Bronchial epithelial cell (primary cell): Measurements from ENCODE around the gene FERMT2. TPM values are rescaled to one million over a fixed set of nuclear protein-coding genes. Genes with fewer than 3 reads are reported as not detected.

Experiments used
- DNase-seq: peaks from one replicate; pipeline ENCODE4 v3.0.0-alpha.2; 2010; ENCODE audit warnings: low read depth
- FAIRE-seq: peaks from 2 replicates; lab custom pipeline; 2011; peaks lifted over from hg19 to GRCh38; lab: Jason Lieb, UNC
- H3K27me3 ChIP-seq: 2 replicates; pipeline ENCODE4 v1.5.1; 2011; ENCODE audit warnings: low read length; ENCODE audit not compliant: control insufficient read depth, insufficient read depth
- H3K36me3 ChIP-seq: 2 replicates; pipeline ENCODE4 v1.5.1; 2011; ENCODE audit warnings: low read length; ENCODE audit not compliant: control insufficient read depth, insufficient read depth
- H3K4me3 ChIP-seq: 2 replicates; pipeline ENCODE4 v1.5.1; 2011; ENCODE audit warnings: mild to moderate bottlenecking, low read depth, low read length, control low read depth
- total RNA-seq: library from RNA; depleted of rRNA; stranded (reverse); fragments of >200 nt; gene quantifications from 2 replicates; pipeline ENCODE4 v1.2.1, GENCODE V29; 2014
- TF ChIP-seq, protein P1 (sequence below): IDR thresholded peaks from 2 replicates; pipeline ENCODE4 v1.5.1; 2011; ENCODE audit warnings: mild to moderate bottlenecking, moderate library complexity, low read length, control low read depth, inconsistent platforms; ENCODE audit not compliant: insufficient read depth, severe bottlenecking

FERMT2 gene
- total RNA-seq, 1 donor from 2014 or later = 24.0 TPM

DNA sequence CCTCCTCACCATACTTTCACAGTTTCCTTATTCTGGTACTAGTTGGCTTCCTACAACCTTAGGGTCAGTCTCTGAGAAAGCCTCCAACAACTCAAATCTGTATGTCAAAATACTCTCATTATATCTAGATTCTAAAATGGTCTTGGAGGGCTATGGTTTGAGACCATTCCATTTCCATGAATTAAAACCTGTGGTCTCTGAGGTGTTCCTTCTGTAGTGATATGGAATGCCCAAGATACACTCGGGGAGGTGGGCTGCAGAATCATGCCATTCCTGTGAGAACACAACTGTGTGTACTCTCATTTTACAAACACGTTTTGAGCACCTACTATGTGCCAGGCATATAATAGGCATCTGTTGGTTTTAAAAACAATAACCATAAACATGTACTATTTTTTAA lies 74.0 kb downstream of the FERMT2 start:
- Histone ChIP-seq H3K4me3 (no peak overlapping the region), H3K36me3 (peaks cover under 1% of the 10 kb centered on the region), H3K27me3 (no peaks in the 10 kb centered on the region)
- FAIRE-seq (no peak), DNase-seq (no peak)
- TF ChIP-seq, protein P1, sequence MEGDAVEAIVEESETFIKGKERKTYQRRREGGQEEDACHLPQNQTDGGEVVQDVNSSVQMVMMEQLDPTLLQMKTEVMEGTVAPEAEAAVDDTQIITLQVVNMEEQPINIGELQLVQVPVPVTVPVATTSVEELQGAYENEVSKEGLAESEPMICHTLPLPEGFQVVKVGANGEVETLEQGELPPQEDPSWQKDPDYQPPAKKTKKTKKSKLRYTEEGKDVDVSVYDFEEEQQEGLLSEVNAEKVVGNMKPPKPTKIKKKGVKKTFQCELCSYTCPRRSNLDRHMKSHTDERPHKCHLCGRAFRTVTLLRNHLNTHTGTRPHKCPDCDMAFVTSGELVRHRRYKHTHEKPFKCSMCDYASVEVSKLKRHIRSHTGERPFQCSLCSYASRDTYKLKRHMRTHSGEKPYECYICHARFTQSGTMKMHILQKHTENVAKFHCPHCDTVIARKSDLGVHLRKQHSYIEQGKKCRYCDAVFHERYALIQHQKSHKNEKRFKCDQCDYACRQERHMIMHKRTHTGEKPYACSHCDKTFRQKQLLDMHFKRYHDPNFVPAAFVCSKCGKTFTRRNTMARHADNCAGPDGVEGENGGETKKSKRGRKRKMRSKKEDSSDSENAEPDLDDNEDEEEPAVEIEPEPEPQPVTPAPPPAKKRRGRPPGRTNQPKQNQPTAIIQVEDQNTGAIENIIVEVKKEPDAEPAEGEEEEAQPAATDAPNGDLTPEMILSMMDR = no peak

DNA sequence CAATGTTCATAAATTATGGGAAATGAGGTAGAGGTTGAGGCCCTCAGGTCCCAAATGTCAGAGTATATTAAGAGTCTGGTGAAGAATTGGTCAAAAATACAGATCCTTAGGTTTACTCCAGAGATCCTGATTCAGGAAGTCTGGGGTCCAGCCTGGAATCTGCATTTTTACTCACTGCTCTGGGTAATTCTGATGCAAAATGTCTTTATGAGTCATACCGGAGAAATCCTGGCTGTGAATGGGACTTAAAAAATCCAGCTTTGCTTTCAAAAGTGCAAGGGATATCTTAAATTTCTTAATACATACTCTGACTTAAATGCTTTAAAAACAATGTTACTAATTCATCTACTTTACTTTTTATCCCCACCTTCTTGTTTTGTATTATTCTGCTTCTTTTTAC lies 74.5 kb downstream of the FERMT2 start:
- H3K4me3 ChIP-seq = no peak overlapping the region
- no peak for DNase-seq
- TF ChIP-seq, protein P1 = no peak
- FAIRE-seq = no peak
- H3K36me3 ChIP-seq = peaks cover 4% of the 10 kb centered on the region
- no peaks in the 10 kb centered on the region for H3K27me3 ChIP-seq

DNA sequence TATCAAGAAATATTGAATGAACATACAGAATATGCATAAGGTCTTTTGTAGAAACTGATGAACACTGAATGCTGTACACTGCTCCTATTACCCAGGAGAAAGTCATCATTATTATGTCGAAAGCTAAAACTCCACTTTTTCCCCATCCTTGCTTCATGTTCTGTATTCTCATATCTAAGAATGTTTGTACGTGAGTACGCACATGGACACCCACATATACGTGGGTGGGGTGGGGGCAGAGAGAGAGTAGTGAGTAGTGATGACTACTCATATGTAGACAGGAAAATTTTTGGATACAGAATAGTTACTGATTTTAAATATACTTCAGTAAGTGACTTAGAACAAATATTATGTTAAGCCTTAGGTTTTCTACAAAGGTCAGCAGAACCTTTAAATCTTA lies 75.1 kb downstream of the FERMT2 start:
- FAIRE-seq = no peak
- TF ChIP-seq, protein P1 = no peak
- Histone ChIP-seq H3K4me3 (no peak overlapping the region), H3K36me3 (peaks cover 8% of the 10 kb centered on the region), H3K27me3 (no peaks in the 10 kb centered on the region)
- DNase-seq = no peak

DNA sequence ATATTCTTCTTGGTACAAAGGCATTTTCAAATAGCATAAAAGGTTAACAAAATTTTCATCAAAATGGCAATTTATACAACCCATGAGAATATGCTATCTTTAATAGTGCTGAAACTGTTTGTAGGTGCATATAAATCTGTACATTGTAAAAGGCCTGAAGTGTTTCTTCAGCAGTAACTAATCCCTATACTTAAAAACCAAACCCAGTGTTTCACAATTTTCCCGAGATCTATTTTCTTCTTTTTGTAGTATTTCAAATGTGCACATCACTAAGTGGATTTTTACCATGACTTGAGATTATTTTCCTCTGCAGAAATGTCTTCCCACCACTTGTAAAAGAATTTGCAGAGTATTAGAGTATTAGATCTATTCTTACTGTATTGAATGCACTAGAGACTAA lies 76.5 kb downstream of the FERMT2 start:
- FAIRE-seq (no peak), DNase-seq (no peak)
- TF ChIP-seq, protein P1 = no peak
- Histone ChIP-seq H3K4me3 (no peak overlapping the region), H3K36me3 (peaks cover 8% of the 10 kb centered on the region), H3K27me3 (no peaks in the 10 kb centered on the region)

DNA sequence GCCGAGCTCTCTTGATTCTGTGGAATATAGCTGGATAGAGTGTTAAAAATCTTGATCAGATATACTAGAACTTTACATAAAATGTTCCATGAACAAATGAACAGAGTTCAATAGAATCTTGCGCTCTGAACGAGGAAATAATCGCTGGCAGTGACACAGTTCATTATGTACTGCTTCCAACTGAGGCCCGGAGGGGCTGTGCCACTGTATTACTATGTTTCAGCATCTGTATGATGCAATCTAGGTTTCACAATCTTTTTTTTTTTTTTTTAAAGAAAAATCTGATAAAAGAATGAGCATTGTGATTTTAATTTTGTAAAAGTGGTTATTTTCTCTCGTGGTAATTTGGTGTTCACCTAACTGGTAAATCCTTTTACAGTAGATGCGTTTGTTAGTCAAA lies 77.2 kb downstream of the FERMT2 start:
- TF ChIP-seq, protein P1 = no peak
- peak; percentile 20 for DNase-seq
- no peak overlapping the region for H3K4me3 ChIP-seq
- FAIRE-seq = no peak
- no peaks in the 10 kb centered on the region for H3K27me3 ChIP-seq
- H3K36me3 ChIP-seq = peaks cover 8% of the 10 kb centered on the region

DNA sequence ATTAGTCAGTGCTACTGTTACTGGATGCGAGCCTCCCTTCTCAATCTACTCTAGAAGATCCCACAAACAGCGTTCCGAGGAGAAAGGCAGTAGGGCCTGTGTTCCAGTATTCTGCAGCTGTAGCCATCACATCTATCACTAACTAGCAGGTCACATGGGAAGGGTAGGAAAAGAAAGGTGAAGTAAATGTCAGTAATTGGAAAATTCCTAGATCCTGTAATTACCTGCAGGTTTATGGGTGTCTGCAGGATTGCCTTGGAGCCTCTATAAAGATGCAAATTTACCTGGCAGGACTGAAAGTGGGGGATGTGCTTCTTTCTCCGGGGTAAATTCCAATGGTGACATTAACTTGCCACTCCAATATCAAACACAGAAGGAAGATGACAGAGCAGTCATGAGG lies 77.8 kb downstream of the FERMT2 start:
- DNase-seq (no peak), FAIRE-seq (no peak)
- Histone ChIP-seq H3K27me3 (no peaks in the 10 kb centered on the region), H3K36me3 (peaks cover 9% of the 10 kb centered on the region), H3K4me3 (no peak overlapping the region)
- TF ChIP-seq, protein P1 = no peak
